Suprapubic skin (tissue), 3 donors: ENCODE results near the gene CFAP74.

Experiments
- CTCF ChIP-seq, 2 donors: fragments of 200-600 bp in 1 of 2; fragments of 450-650 bp in 1 of 2; sonication (generic) in 1 of 2; IDR thresholded peaks; one replicate each; pipeline ENCODE4 v1.5.1; 2016 to 2019; ENCODE audit warnings: antibody characterized with exemption in 2 of 2, mild to moderate bottlenecking in 1 of 2, moderate library complexity in 1 of 2
- POLR2AphosphoS5 ChIP-seq, 3 donors: sonication (generic); formaldehyde crosslinking; IDR thresholded peaks; one replicate each; pipeline ENCODE4 v1.6.1; 2017; ENCODE audit warnings: antibody characterized with exemption in 3 of 3

GRCh38 chr1:1950940-1951339, 52.6 kb downstream of the CFAP74 start:
- TF ChIP-seq CTCF (IDR thresholded peaks at IDR 0.05) (no peak), POLR2AphosphoS5 (IDR thresholded peaks at IDR 0.05) (no peak)
